B cell (primary cell): Measurements from ENCODE around the gene PIM3.

Experiments used
- EZH2 ChIP-seq: IDR thresholded peaks from 2 replicates; pipeline ENCODE4 v1.6.1; 2012; ENCODE audit warnings: borderline replicate concordance, low read depth, mild to moderate bottlenecking, moderate library complexity, low read length; ENCODE audit not compliant: insufficient read depth, poor library complexity, severe bottlenecking
- TF ChIP-seq, protein P1 (sequence below): fragments of 200-600 bp; IDR thresholded peaks from one replicate; pipeline ENCODE4 v1.8.0; 2022; ENCODE audit warnings: antibody characterized with exemption, mild to moderate bottlenecking

DNA sequence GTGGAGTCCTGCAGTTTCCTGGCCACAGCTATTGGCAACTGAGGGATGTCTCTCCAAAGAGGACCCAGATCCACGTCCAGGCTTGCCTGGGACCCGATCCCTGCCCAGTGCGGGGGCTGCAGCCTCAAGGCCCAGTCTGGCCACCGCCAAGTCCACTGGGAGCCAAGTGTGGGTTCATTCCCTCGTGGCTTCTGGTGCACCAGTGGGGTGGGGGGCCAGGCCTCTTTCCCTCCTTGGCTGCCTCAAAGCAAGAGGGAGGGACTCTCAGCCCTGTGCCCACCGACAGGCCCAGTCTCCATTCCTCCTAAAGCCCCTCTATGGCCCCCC is 13.3 kb upstream of the PIM3 start:
- TF ChIP-seq, protein P1, sequence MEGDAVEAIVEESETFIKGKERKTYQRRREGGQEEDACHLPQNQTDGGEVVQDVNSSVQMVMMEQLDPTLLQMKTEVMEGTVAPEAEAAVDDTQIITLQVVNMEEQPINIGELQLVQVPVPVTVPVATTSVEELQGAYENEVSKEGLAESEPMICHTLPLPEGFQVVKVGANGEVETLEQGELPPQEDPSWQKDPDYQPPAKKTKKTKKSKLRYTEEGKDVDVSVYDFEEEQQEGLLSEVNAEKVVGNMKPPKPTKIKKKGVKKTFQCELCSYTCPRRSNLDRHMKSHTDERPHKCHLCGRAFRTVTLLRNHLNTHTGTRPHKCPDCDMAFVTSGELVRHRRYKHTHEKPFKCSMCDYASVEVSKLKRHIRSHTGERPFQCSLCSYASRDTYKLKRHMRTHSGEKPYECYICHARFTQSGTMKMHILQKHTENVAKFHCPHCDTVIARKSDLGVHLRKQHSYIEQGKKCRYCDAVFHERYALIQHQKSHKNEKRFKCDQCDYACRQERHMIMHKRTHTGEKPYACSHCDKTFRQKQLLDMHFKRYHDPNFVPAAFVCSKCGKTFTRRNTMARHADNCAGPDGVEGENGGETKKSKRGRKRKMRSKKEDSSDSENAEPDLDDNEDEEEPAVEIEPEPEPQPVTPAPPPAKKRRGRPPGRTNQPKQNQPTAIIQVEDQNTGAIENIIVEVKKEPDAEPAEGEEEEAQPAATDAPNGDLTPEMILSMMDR, result no peak
- TF ChIP-seq EZH2, result no peak
